ENCODE measurements around the gene NR5A1. TPM values are rescaled to one million over a fixed set of nuclear protein-coding genes. Genes with fewer than 3 reads are reported as not detected.

NR5A1 gene
- total and polyA plus RNA-seq, 2 experiments from 2014 or later, result not detected

- peaks cover 50% of the 10 kb centered on the region for H3K27me3 ChIP-seq (replicated peaks; ENCODE audit: insufficient read depth)
- no peaks in the 10 kb centered on the region for H3K9me3 ChIP-seq (ENCODE audit: low read depth)
- in situ Hi-C loops (cut with MboI), result no loop called here
- H3K9me2 ChIP-seq (ENCODE audit: insufficient read depth), result no peaks in the 10 kb centered on the region
- no peaks in the 10 kb centered on the region for H3K36me3 ChIP-seq (ENCODE audit: low read depth)
- no peak overlapping the region for H3K27ac ChIP-seq
- TF ChIP-seq EZH2 (IDR thresholded peaks at IDR 0.05; ENCODE audit: insufficient read depth, poor library complexity, severe bottlenecking) (peak; percentile 100), EZH2phosphoT487 (IDR thresholded peaks at IDR 0.05; ENCODE audit: insufficient read depth, low read depth) (peak; percentile 92; the same call in 1 of the 2 replicates)
- no peak overlapping the region for H3K4me2 ChIP-seq (ENCODE audit: unreplicated experiment)
- DNase-seq, result peak; percentile 32
- H2AFZ ChIP-seq, result peak overlapping the region; percentile 1; the same call in 1 of the 2 replicates
- H3K79me2 ChIP-seq (ENCODE audit: insufficient read depth), result no peaks in the 10 kb centered on the region
- no peaks in the 10 kb centered on the region for H3K4me1 ChIP-seq (ENCODE audit: insufficient read depth)
- no peaks in the 10 kb centered on the region for H4K20me1 ChIP-seq (ENCODE audit: insufficient read depth)
- H3K4me3 ChIP-seq, result no peak overlapping the region
- WGBS, 2 experiments (ENCODE audit: low coverage in 1 of 2, low lambda C conversion rate in 2 of 2, missing lambda C conversion rate in 2 of 2), result 2 to 4% methylated on average over 46 to 56 of the region's 76 CpGs
- no peak overlapping the region for H3K9ac ChIP-seq
- H3F3A ChIP-seq (ENCODE audit: insufficient read depth), result no peaks in the 10 kb centered on the region
Measured at GRCh38 chr9:124503713-124504529, 3.3 kb downstream of the NR5A1 start.

- DNase-seq, result peak; percentile 22
- Histone ChIP-seq H3K4me1 (ENCODE audit: insufficient read depth) (no peaks in the 10 kb centered on the region), H3K27me3 (replicated peaks; ENCODE audit: insufficient read depth) (peaks cover 50% of the 10 kb centered on the region), H3K4me2 (ENCODE audit: unreplicated experiment) (no peak overlapping the region), H3K4me3 (no peak overlapping the region), H3K9me2 (ENCODE audit: insufficient read depth) (no peaks in the 10 kb centered on the region), H3F3A (ENCODE audit: insufficient read depth) (no peaks in the 10 kb centered on the region), H2AFZ (no peak overlapping the region), H3K36me3 (ENCODE audit: low read depth) (no peaks in the 10 kb centered on the region), H4K20me1 (ENCODE audit: insufficient read depth) (no peaks in the 10 kb centered on the region), H3K9ac (no peak overlapping the region), H3K79me2 (ENCODE audit: insufficient read depth) (no peaks in the 10 kb centered on the region), H3K27ac (no peak overlapping the region), H3K9me3 (ENCODE audit: low read depth) (no peaks in the 10 kb centered on the region)
- in situ Hi-C loops (cut with MboI), result no loop called here
- WGBS, 2 experiments (ENCODE audit: low coverage in 1 of 2, low lambda C conversion rate in 2 of 2, missing lambda C conversion rate in 2 of 2), result 16 to 19% methylated on average over 40 to 91 of the region's 96 CpGs
- TF ChIP-seq EZH2 (IDR thresholded peaks at IDR 0.05; ENCODE audit: insufficient read depth, poor library complexity, severe bottlenecking) (no peak), EZH2phosphoT487 (IDR thresholded peaks at IDR 0.05; ENCODE audit: insufficient read depth, low read depth) (no peak)
Measured at GRCh38 chr9:124502711-124503702, 4.2 kb downstream of the NR5A1 start.

GRCh38 chr9:124501771-124502320 lies 5.4 kb downstream of the NR5A1 start:
- H3K9me3 ChIP-seq (ENCODE audit: low read depth), result no peaks in the 10 kb centered on the region
- no peaks in the 10 kb centered on the region for H3K9me2 ChIP-seq (ENCODE audit: insufficient read depth)
- no peak for DNase-seq
- no peak overlapping the region for H3K9ac ChIP-seq
- H3F3A ChIP-seq (ENCODE audit: insufficient read depth), result no peaks in the 10 kb centered on the region
- H3K4me2 ChIP-seq (ENCODE audit: unreplicated experiment), result no peak overlapping the region
- no peak overlapping the region for H3K4me3 ChIP-seq
- no peak overlapping the region for H3K27ac ChIP-seq
- in situ Hi-C loops (cut with MboI), result no loop called here
- no peaks in the 10 kb centered on the region for H3K4me1 ChIP-seq (ENCODE audit: insufficient read depth)
- no peaks in the 10 kb centered on the region for H4K20me1 ChIP-seq (ENCODE audit: insufficient read depth)
- H3K79me2 ChIP-seq (ENCODE audit: insufficient read depth), result no peaks in the 10 kb centered on the region
- WGBS, 2 experiments (ENCODE audit: low coverage in 1 of 2, low lambda C conversion rate in 2 of 2, missing lambda C conversion rate in 2 of 2), result 54 to 66% methylated on average over 5 to 11 of the region's 11 CpGs
- H2AFZ ChIP-seq, result no peak overlapping the region
- H3K36me3 ChIP-seq (ENCODE audit: low read depth), result no peaks in the 10 kb centered on the region
- H3K27me3 ChIP-seq (replicated peaks; ENCODE audit: insufficient read depth), result peaks cover 50% of the 10 kb centered on the region
- TF ChIP-seq EZH2 (IDR thresholded peaks at IDR 0.05; ENCODE audit: insufficient read depth, poor library complexity, severe bottlenecking), result no peak
- no peak for TF ChIP-seq EZH2phosphoT487 (IDR thresholded peaks at IDR 0.05; ENCODE audit: insufficient read depth, low read depth)

All from GM23248 (cell line).